ENCODE results near the gene HHIPL2.
"Not testable (repeated sequence)": the region's sequence is repeated elsewhere in the genome, so short reads cannot be mapped to it uniquely, and the experiment has no call there.

Gene HHIPL2

GRCh38 chr1:222539951-222540597 is 7.8 kb downstream of the HHIPL2 start:
- DNase-seq: no peak

GRCh38 chr1:222535455-222535854 is 12.4 kb downstream of the HHIPL2 start:
- DNase-seq: no peak

- no peak for DNase-seq
Observed at GRCh38 chr1:222530852-222531251, 17.1 kb downstream of the HHIPL2 start.

GRCh38 chr1:222529916-222530315 is 18.0 kb downstream of the HHIPL2 start:
- no peak for DNase-seq

- DNase-seq: no peak
Observed at GRCh38 chr1:222529181-222529580, 18.7 kb downstream of the HHIPL2 start.

GRCh38 chr1:222525951-222526350 is 22.0 kb downstream of the HHIPL2 start:
- no peak for DNase-seq

- no peak for DNase-seq
Observed at GRCh38 chr1:222523852-222524251, 24.1 kb downstream of the HHIPL2 start.

- DNase-seq: no peak
Observed at GRCh38 chr1:222522105-222522915, 25.6 kb downstream of the HHIPL2 start.

GRCh38 chr1:222521299-222522104 is 26.4 kb downstream of the HHIPL2 start:
- no peak for DNase-seq

GRCh38 chr1:222489496-222489895 is 58.4 kb downstream of the HHIPL2 start:
- not testable (repeated sequence) for DNase-seq

GRCh38 chr1:222487774-222488173 is 60.1 kb downstream of the HHIPL2 start:
- DNase-seq: not testable (repeated sequence)

- not testable (repeated sequence) for DNase-seq
Observed at GRCh38 chr1:222484005-222484404, 63.9 kb downstream of the HHIPL2 start.

- not testable (repeated sequence) for DNase-seq
Observed at GRCh38 chr1:222479567-222479966, 68.3 kb downstream of the HHIPL2 start.

- DNase-seq: not testable (repeated sequence)
Observed at GRCh38 chr1:222476436-222476835, 71.5 kb downstream of the HHIPL2 start.

- not testable (repeated sequence) for DNase-seq
Observed at GRCh38 chr1:222473717-222474116, 74.2 kb downstream of the HHIPL2 start.

GRCh38 chr1:222472776-222473540 is 74.9 kb downstream of the HHIPL2 start:
- not testable (repeated sequence) for DNase-seq

Data from effector CD4-positive, alpha-beta T cell (primary cell).